ENCODE measurements around the gene ZDHHC9.

ZDHHC9 gene

GRCh38 chrX:129791336-129791735, 52.4 kb downstream of the ZDHHC9 start:
- TF ChIP-seq CREB1 (IDR thresholded peaks at IDR 0.05; ENCODE audit: low read depth) (no peak), TCF12 (IDR thresholded peaks at IDR 0.05; ENCODE audit: low read depth) (no peak), REST (IDR thresholded peaks at IDR 0.05; ENCODE audit: low read depth) (no peak), EGR1 (IDR thresholded peaks at IDR 0.05) (no peak), MAX (IDR thresholded peaks at IDR 0.05) (no peak), USF1 (IDR thresholded peaks at IDR 0.05) (no peak), YY1 (IDR thresholded peaks at IDR 0.05; ENCODE audit: low read depth) (no peak), TAF1 (IDR thresholded peaks at IDR 0.05; ENCODE audit: low read depth) (no peak)

GRCh38 chrX:129790808-129791207, 52.9 kb downstream of the ZDHHC9 start:
- no peak for TF ChIP-seq NFIC (IDR thresholded peaks at IDR 0.05)
- no peak for TF ChIP-seq RAD21 (IDR thresholded peaks at IDR 0.05; ENCODE audit: low read depth)
- no peak for TF ChIP-seq USF1 (IDR thresholded peaks at IDR 0.05)
- TF ChIP-seq CEBPB (IDR thresholded peaks at IDR 0.05): no peak
- TF ChIP-seq EP300 (IDR thresholded peaks at IDR 0.05; ENCODE audit: borderline replicate concordance): no peak
- TF ChIP-seq TAF1 (IDR thresholded peaks at IDR 0.05; ENCODE audit: low read depth): no peak
- TF ChIP-seq TEAD4 (IDR thresholded peaks at IDR 0.05): no peak
- no peak for TF ChIP-seq FOXM1 (IDR thresholded peaks at IDR 0.05; ENCODE audit: borderline replicate concordance, low read depth)
- no peak for TF ChIP-seq ZBTB7A (IDR thresholded peaks at IDR 0.05; ENCODE audit: low read depth)
- no peak for TF ChIP-seq CREB1 (IDR thresholded peaks at IDR 0.05; ENCODE audit: low read depth)
- TF ChIP-seq TCF12 (IDR thresholded peaks at IDR 0.05; ENCODE audit: low read depth): no peak
- TF ChIP-seq EGR1 (IDR thresholded peaks at IDR 0.05): no peak
- TF ChIP-seq YY1 (IDR thresholded peaks at IDR 0.05; ENCODE audit: low read depth): no peak
- TF ChIP-seq MAX (IDR thresholded peaks at IDR 0.05): no peak
- TF ChIP-seq REST (IDR thresholded peaks at IDR 0.05; ENCODE audit: low read depth): no peak

- no peak for TF ChIP-seq EGR1 (IDR thresholded peaks at IDR 0.05)
- TF ChIP-seq RAD21 (IDR thresholded peaks at IDR 0.05; ENCODE audit: low read depth): no peak
- no peak for TF ChIP-seq MAX (IDR thresholded peaks at IDR 0.05)
- TF ChIP-seq YY1 (IDR thresholded peaks at IDR 0.05; ENCODE audit: low read depth): no peak
- TF ChIP-seq ZBTB7A (IDR thresholded peaks at IDR 0.05; ENCODE audit: low read depth): no peak
- TF ChIP-seq EP300 (IDR thresholded peaks at IDR 0.05; ENCODE audit: borderline replicate concordance): no peak
- TF ChIP-seq TAF1 (IDR thresholded peaks at IDR 0.05; ENCODE audit: low read depth): no peak
- TF ChIP-seq NFIC (IDR thresholded peaks at IDR 0.05): no peak
- no peak for TF ChIP-seq CEBPB (IDR thresholded peaks at IDR 0.05)
- TF ChIP-seq USF1 (IDR thresholded peaks at IDR 0.05): no peak
- no peak for TF ChIP-seq FOXM1 (IDR thresholded peaks at IDR 0.05; ENCODE audit: borderline replicate concordance, low read depth)
- TF ChIP-seq TCF12 (IDR thresholded peaks at IDR 0.05; ENCODE audit: low read depth): no peak
- no peak for TF ChIP-seq REST (IDR thresholded peaks at IDR 0.05; ENCODE audit: low read depth)
- TF ChIP-seq CREB1 (IDR thresholded peaks at IDR 0.05; ENCODE audit: low read depth): no peak
- no peak for TF ChIP-seq TEAD4 (IDR thresholded peaks at IDR 0.05)
These were observed 53.5 kb downstream of the ZDHHC9 start for GRCh38 chrX:129790146-129790545.

GRCh38 chrX:129788527-129788926, 55.2 kb downstream of the ZDHHC9 start:
- TF ChIP-seq ZBTB7A (IDR thresholded peaks at IDR 0.05; ENCODE audit: low read depth): no peak
- no peak for TF ChIP-seq CEBPB (IDR thresholded peaks at IDR 0.05)
- TF ChIP-seq USF1 (IDR thresholded peaks at IDR 0.05): no peak
- TF ChIP-seq YY1 (IDR thresholded peaks at IDR 0.05; ENCODE audit: low read depth): no peak
- TF ChIP-seq MAX (IDR thresholded peaks at IDR 0.05): no peak
- no peak for TF ChIP-seq NFIC (IDR thresholded peaks at IDR 0.05)
- no peak for TF ChIP-seq TCF12 (IDR thresholded peaks at IDR 0.05; ENCODE audit: low read depth)
- TF ChIP-seq TAF1 (IDR thresholded peaks at IDR 0.05; ENCODE audit: low read depth): no peak
- no peak for TF ChIP-seq EGR1 (IDR thresholded peaks at IDR 0.05)
- no peak for TF ChIP-seq CREB1 (IDR thresholded peaks at IDR 0.05; ENCODE audit: low read depth)
- TF ChIP-seq FOXM1 (IDR thresholded peaks at IDR 0.05; ENCODE audit: borderline replicate concordance, low read depth): no peak
- no peak for TF ChIP-seq REST (IDR thresholded peaks at IDR 0.05; ENCODE audit: low read depth)
- TF ChIP-seq EP300 (IDR thresholded peaks at IDR 0.05; ENCODE audit: borderline replicate concordance): no peak
- TF ChIP-seq RAD21 (IDR thresholded peaks at IDR 0.05; ENCODE audit: low read depth): no peak
- no peak for TF ChIP-seq TEAD4 (IDR thresholded peaks at IDR 0.05)

Measured in Ishikawa (cell line).